Tibial nerve (tissue), 4 donors: Measurements from ENCODE around the gene CIB2. TPM values are rescaled to one million over a fixed set of nuclear protein-coding genes. Genes with fewer than 3 reads are reported as not detected.
"Not testable (repeated sequence)": the region's sequence is repeated elsewhere in the genome, so short reads cannot be mapped to it uniquely, and the experiment has no call there.

Experiments used
- DNase-seq, 2 donors: peaks; one replicate each; pipeline ENCODE4 v3.0.0-alpha.2; 2019; ENCODE audit warnings: low spot score in 2 of 2
- H3K27ac ChIP-seq, 4 donors: fragments of 200-600 bp; sonication (generic) in 3 of 4; one replicate each; pipeline ENCODE4 v1.5.1; 2017 to 2019; ENCODE audit warnings: mild to moderate bottlenecking in 1 of 4
- H3K27me3 ChIP-seq, 2 donors: fragments of 200-600 bp; sonication (generic) in 1 of 2; one replicate each; pipeline versions ENCODE4 v1.5.1 to v1.6.0; 2017 to 2019
- H3K36me3 ChIP-seq, 3 donors: fragments of 200-600 bp; sonication (generic); one replicate each; pipeline ENCODE4 v1.5.1; 2018 to 2019
- H3K4me1 ChIP-seq, 4 donors: fragments of 200-600 bp; sonication (generic) in 3 of 4; one replicate each; pipeline ENCODE4 v1.5.1; 2017 to 2019
- H3K4me3 ChIP-seq, 4 donors: fragments of 200-600 bp; sonication (generic) in 3 of 4; one replicate each; pipeline ENCODE4 v1.5.1; 2017 to 2019; ENCODE audit warnings: mild to moderate bottlenecking in 1 of 4, moderate library complexity in 1 of 4
- H3K9me3 ChIP-seq, 4 donors: fragments of 200-600 bp; sonication (generic) in 3 of 4; one replicate each; pipeline ENCODE4 v1.5.1; 2017 to 2019
- CTCF ChIP-seq, 5 experiments: fragments of 200-600 bp in 3 of 5; fragments of 450-650 bp in 2 of 5; sonication (generic) in 3 of 5; IDR thresholded peaks; one replicate each; pipeline ENCODE4 v1.5.1; 2016 to 2019; ENCODE audit warnings: antibody characterized with exemption in 5 of 5, mild to moderate bottlenecking in 3 of 5, moderate library complexity in 2 of 5
- EP300 ChIP-seq, 2 donors: sonication (generic); formaldehyde crosslinking; IDR thresholded peaks; one replicate each; pipeline ENCODE4 v1.6.1; 2017; ENCODE audit warnings: antibody characterized with exemption in 2 of 2, mild to moderate bottlenecking in 1 of 2
- POLR2A ChIP-seq, 2 donors: fragments of 450-650 bp; IDR thresholded peaks; one replicate each; pipeline ENCODE4 v1.6.1; 2017; ENCODE audit warnings: antibody characterized with exemption in 2 of 2, mild to moderate bottlenecking in 2 of 2, moderate library complexity in 2 of 2
- WGBS, 2 donors: methylation state at CpG; one replicate each; pipeline ENCODE4 v1.1.5; 2018; 5-methylcytosine and 5-hydroxymethylcytosine counted together
- total RNA-seq, 4 donors: library from RNA; depleted of rRNA; stranded (reverse); fragments of >200 nt; gene quantifications; one replicate each; pipeline ENCODE4 v1.1.0, GENCODE V29; 2016

The CIB2 gene
- total RNA-seq, 4 donors from 2014 or later: 0.63 to 11.0 (median 2.8) TPM

GRCh38 chr15:78157203-78157602 is 26.0 kb upstream of the CIB2 start:
- WGBS, 2 donors: 19 to 41% methylated on average over 2 of the region's 2 CpGs
- TF ChIP-seq EP300 (IDR thresholded peaks at IDR 0.05): no peak
- TF ChIP-seq POLR2A (IDR thresholded peaks at IDR 0.05): no peak
- no peak for TF ChIP-seq CTCF (IDR thresholded peaks at IDR 0.05)
- no peak overlapping the region for H3K27ac ChIP-seq
- H3K4me1 ChIP-seq: peaks cover 0 to 15% (median 7%) of the 10 kb centered on the region in 4 donors
- DNase-seq: no peak
- no peaks in the 10 kb centered on the region for H3K9me3 ChIP-seq
- no peak overlapping the region for H3K4me3 ChIP-seq
- peaks cover 0 to 42% (median 0%) of the 10 kb centered on the region in 3 donors for H3K36me3 ChIP-seq
- H3K27me3 ChIP-seq: no peaks in the 10 kb centered on the region

GRCh38 chr15:78156653-78157052 is 25.4 kb upstream of the CIB2 start:
- Histone ChIP-seq H3K9me3 (no peaks in the 10 kb centered on the region), H3K27me3 (no peaks in the 10 kb centered on the region), H3K4me1 (peaks cover 0 to 15% (median 7%) of the 10 kb centered on the region in 4 donors), H3K36me3 (peaks cover 0 to 37% (median 0%) of the 10 kb centered on the region in 3 donors), H3K27ac (no peak overlapping the region), H3K4me3 (no peak overlapping the region)
- 75 to 76% methylated on average over 1 of the region's 1 CpG for WGBS, 2 donors
- TF ChIP-seq POLR2A (IDR thresholded peaks at IDR 0.05) (no peak), EP300 (IDR thresholded peaks at IDR 0.05) (no peak), CTCF (IDR thresholded peaks at IDR 0.05) (no peak)
- no peak for DNase-seq

GRCh38 chr15:78155355-78155939 is 24.2 kb upstream of the CIB2 start:
- no peak overlapping the region for H3K4me3 ChIP-seq
- no peak for DNase-seq
- peak overlapping the region in 2 of 4 donors; percentile 14 to 36 for H3K27ac ChIP-seq
- 87 to 92% methylated on average over 4 of the region's 4 CpGs for WGBS, 2 donors
- peaks cover 0 to 27% (median 13%) of the 10 kb centered on the region in 4 donors for H3K4me1 ChIP-seq
- TF ChIP-seq POLR2A (IDR thresholded peaks at IDR 0.05): no peak
- TF ChIP-seq EP300 (IDR thresholded peaks at IDR 0.05): no peak
- TF ChIP-seq CTCF (IDR thresholded peaks at IDR 0.05): no peak
- H3K27me3 ChIP-seq: no peaks in the 10 kb centered on the region
- no peaks in the 10 kb centered on the region for H3K9me3 ChIP-seq
- peaks cover 0 to 25% (median 0%) of the 10 kb centered on the region in 3 donors for H3K36me3 ChIP-seq

- peak overlapping the region in 2 of 4 donors; percentile 0 to 14 for H3K27ac ChIP-seq
- no peaks in the 10 kb centered on the region for H3K27me3 ChIP-seq
- H3K4me1 ChIP-seq: peaks cover 0 to 32% (median 18%) of the 10 kb centered on the region in 4 donors
- peaks cover 0 to 20% (median 0%) of the 10 kb centered on the region in 3 donors for H3K36me3 ChIP-seq
- H3K9me3 ChIP-seq: no peaks in the 10 kb centered on the region
- WGBS, 2 donors: 86 to 88% methylated on average over 3 of the region's 3 CpGs
- DNase-seq: no peak
- TF ChIP-seq CTCF (IDR thresholded peaks at IDR 0.05) (no peak), POLR2A (IDR thresholded peaks at IDR 0.05) (no peak)
- no peak overlapping the region for H3K4me3 ChIP-seq
These were observed 23.7 kb upstream of the CIB2 start for GRCh38 chr15:78154955-78155354.

GRCh38 chr15:78151075-78151474 is 19.8 kb upstream of the CIB2 start:
- DNase-seq, H3K27me3 ChIP-seq: not testable (repeated sequence)

More at GRCh38 chr15:78151075-78151474, 19.8 kb upstream of the CIB2 start:
- H3K27ac ChIP-seq, H3K9me3 ChIP-seq, H3K36me3 ChIP-seq, H3K4me3 ChIP-seq: not testable (repeated sequence)
- H3K4me1 ChIP-seq: peaks cover 0 to 37% (median 25%) of the 10 kb centered on the region in 4 donors
- 95 to 98% methylated on average over 8 of the region's 8 CpGs for WGBS, 2 donors
